Stomach smooth muscle (tissue), 2 donors: Measurements from ENCODE around the gene ATXN2.
"Not testable (repeated sequence)": the region's sequence is repeated elsewhere in the genome, so short reads cannot be mapped to it uniquely, and the experiment has no call there.

ENCODE experiments used
- H3K27ac ChIP-seq: one replicate; pipeline ENCODE4 v1.7.0; 2013; ENCODE audit warnings: mild to moderate bottlenecking, low read length, inconsistent platforms
- H3K27me3 ChIP-seq, 2 donors: one replicate each; pipeline ENCODE4 v1.7.0; 2013; ENCODE audit warnings: low read length in 2 of 2; ENCODE audit not compliant: insufficient read depth in 2 of 2, control insufficient read depth in 1 of 2
- H3K36me3 ChIP-seq, 2 donors: one replicate each; pipeline ENCODE4 v1.7.0; 2013; ENCODE audit warnings: low read length in 2 of 2; ENCODE audit not compliant: control insufficient read depth in 2 of 2, insufficient read depth in 2 of 2
- H3K4me1 ChIP-seq: one replicate; pipeline ENCODE4 v1.7.0; 2013; ENCODE audit warnings: low read length; ENCODE audit not compliant: control insufficient read depth, insufficient read depth
- H3K4me3 ChIP-seq, 2 donors: one replicate each; pipeline ENCODE4 v1.7.0; 2013; ENCODE audit warnings: low read length in 2 of 2
- H3K9ac ChIP-seq, 2 donors: one replicate each; pipeline ENCODE4 v1.7.0; 2013; ENCODE audit warnings: low read length in 2 of 2, mild to moderate bottlenecking in 1 of 2
- H3K9me3 ChIP-seq, 2 donors: one replicate each; pipeline ENCODE4 v1.7.0; 2013; ENCODE audit warnings: low read length in 2 of 2; ENCODE audit not compliant: control insufficient read depth in 2 of 2
- donor health status: healthy.
- donor health status: Pancreatic carcinoma.

ATXN2 gene

GRCh38 chr12:111408116-111408440, 191.0 kb downstream of the ATXN2 start:
- peaks cover 63% of the 10 kb centered on the region for H3K4me1 ChIP-seq
- H3K27ac ChIP-seq, result no peak overlapping the region
- no peak overlapping the region for H3K4me3 ChIP-seq

GRCh38 chr12:111407377-111408115, 191.6 kb downstream of the ATXN2 start:
- Histone ChIP-seq H3K27me3 (no peaks in the 10 kb centered on the region), H3K27ac (peak overlapping the region; percentile 64), H3K4me1 (peaks cover 67% of the 10 kb centered on the region), H3K9ac (peak overlapping the region; percentile 36 to 83), H3K9me3 (no peaks in the 10 kb centered on the region), H3K36me3 (no peaks in the 10 kb centered on the region), H3K4me3 (peak overlapping the region; percentile 84 to 90)

More at GRCh38 chr12:111408116-111408440, 191.0 kb downstream of the ATXN2 start:
- no peak overlapping the region for H3K9ac ChIP-seq
- no peaks in the 10 kb centered on the region for H3K36me3 ChIP-seq
- H3K27me3 ChIP-seq, result no peaks in the 10 kb centered on the region
- no peaks in the 10 kb centered on the region for H3K9me3 ChIP-seq

- Histone ChIP-seq H3K4me3 (peak overlapping the region; percentile 84 to 90), H3K36me3 (no peaks in the 10 kb centered on the region), H3K9me3 (no peaks in the 10 kb centered on the region), H3K4me1 (peaks cover 62% of the 10 kb centered on the region), H3K27me3 (no peaks in the 10 kb centered on the region), H3K27ac (peak overlapping the region; percentile 64), H3K9ac (peak overlapping the region; percentile 72 to 83)
Observed at GRCh38 chr12:111406474-111407376, 192.4 kb downstream of the ATXN2 start.

GRCh38 chr12:111405859-111406473, 193.1 kb downstream of the ATXN2 start, which contains the start of gene SH2B3:
SH2B3 (plus strand) TSS chr12:111405923; CDS start chr12:111418146, 12,223 bp downstream.
- H3K4me3 ChIP-seq, result peak within 1 kb of the TSS; percentile 84 to 90
- peak within 1 kb of the TSS; percentile 72 to 83 for H3K9ac ChIP-seq
- H3K27ac ChIP-seq, result peak within 1 kb of the TSS; percentile 70
- H3K36me3 ChIP-seq, result no peaks in the 10 kb centered on the region
- no peaks in the 10 kb centered on the region for H3K9me3 ChIP-seq
- peaks cover 57% of the 10 kb centered on the region for H3K4me1 ChIP-seq
- no peaks in the 10 kb centered on the region for H3K27me3 ChIP-seq

- Histone ChIP-seq H3K36me3 (no peaks in the 10 kb centered on the region), H3K9me3 (no peaks in the 10 kb centered on the region), H3K4me1 (peaks cover 51% of the 10 kb centered on the region), H3K27ac (peak overlapping the region; percentile 70), H3K4me3 (peak overlapping the region; percentile 67 to 90), H3K27me3 (no peaks in the 10 kb centered on the region), H3K9ac (no peak overlapping the region)
Observed at GRCh38 chr12:111405149-111405858, 193.8 kb downstream of the ATXN2 start.

GRCh38 chr12:111404362-111405148, 194.6 kb downstream of the ATXN2 start:
- H3K27me3 ChIP-seq, result no peaks in the 10 kb centered on the region
- H3K9me3 ChIP-seq, result no peaks in the 10 kb centered on the region
- H3K36me3 ChIP-seq, result no peaks in the 10 kb centered on the region
- H3K4me3 ChIP-seq, result peak overlapping the region; percentile 67 to 90
- peaks cover 48% of the 10 kb centered on the region for H3K4me1 ChIP-seq
- H3K27ac ChIP-seq, result peak overlapping the region; percentile 70
- peak overlapping the region in 1 of 2 donors; percentile 37 for H3K9ac ChIP-seq

- H3K27ac ChIP-seq, result peak overlapping the region; percentile 91
- not testable (repeated sequence) for H3K36me3 ChIP-seq, H3K9me3 ChIP-seq, H3K27me3 ChIP-seq, H3K4me3 ChIP-seq
- peak overlapping the region in 1 of 2 donors; percentile 45 for H3K9ac ChIP-seq
- H3K4me1 ChIP-seq, result peaks cover 34% of the 10 kb centered on the region
Observed at GRCh38 chr12:111402490-111402824, 196.7 kb downstream of the ATXN2 start.
